Hematopoietic multipotent progenitor cell treated with erythropoietin and hydrocortisone succinate and interleukin-3 and kit ligand, for 15 days (in vitro differentiated cells): ENCODE results near the gene TOX2.

Experiments
- DNase-seq: peaks from one replicate; pipeline ENCODE4 v3.0.0-alpha.2; 2015; ENCODE audit warnings: low spot score

Gene TOX2

DNA sequence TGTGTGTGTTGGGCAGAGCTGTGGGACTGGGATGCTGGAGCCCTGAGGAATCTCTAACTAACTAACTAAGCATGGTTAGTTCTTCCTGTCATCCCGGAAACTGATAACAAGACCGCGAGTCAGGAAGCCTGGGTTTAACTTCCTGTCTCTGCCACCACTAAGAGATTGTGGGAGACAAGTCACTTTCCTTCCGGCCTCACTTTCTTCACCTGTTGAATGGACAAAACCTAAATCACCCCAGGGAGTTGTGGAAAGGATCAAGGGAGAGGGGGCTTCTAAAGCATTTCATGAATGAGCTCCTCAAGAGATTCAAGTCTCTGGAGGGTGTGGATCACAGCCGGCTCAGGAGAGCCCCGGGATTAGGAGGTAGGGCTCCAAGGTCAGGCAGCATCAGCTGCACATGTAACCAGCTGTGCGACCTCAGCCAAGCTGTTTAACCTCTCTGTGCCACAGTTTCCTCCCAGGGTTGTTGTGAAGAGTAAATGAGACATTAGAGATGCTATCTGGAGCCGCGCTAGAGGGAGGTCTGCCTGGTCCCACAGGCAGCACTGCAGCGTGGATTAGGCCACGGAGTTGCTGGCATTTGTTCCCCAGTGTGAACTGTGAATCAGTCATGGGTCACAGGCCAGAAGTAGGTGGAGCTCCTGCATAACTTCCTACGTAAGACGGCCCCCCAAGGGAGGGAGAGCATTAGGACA, 105.1 kb downstream of the TOX2 start:
- DNase-seq = no peak

DNA sequence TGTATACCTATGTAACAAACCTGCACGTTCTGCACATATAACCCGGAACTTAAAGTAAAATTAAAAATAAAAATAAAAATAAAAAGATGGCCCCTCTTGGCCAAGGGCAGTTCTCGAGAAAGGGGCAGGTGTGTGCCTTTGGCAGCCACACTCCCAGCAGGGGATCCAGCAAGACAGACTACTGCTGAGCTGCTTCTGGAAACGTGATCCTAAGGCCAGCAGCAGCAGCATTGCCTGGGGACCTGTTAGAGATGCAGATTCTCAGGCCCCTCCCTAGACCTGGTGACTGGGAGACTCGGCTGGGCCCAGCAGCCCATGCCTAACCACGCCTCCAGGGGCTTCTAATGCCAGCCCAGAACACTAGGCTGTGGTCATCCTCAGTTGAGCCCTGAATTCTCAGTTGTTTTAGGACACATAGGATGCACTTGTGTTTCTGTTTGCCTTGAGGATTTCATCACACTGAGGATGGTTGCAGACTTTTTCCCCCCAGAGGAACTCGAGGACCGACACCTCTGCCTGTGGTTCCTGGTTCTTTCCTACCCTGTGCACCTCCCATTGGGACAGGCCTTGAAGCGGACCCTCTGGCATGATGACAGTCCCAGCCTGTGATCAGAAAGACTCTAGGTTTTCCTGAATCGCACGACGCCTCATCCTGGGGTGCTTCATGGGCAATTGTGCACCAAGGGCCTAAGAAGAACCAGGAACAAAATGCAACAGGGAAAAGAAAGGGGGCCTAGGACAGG, 105.9 kb downstream of the TOX2 start:
- DNase-seq = no peak

DNA sequence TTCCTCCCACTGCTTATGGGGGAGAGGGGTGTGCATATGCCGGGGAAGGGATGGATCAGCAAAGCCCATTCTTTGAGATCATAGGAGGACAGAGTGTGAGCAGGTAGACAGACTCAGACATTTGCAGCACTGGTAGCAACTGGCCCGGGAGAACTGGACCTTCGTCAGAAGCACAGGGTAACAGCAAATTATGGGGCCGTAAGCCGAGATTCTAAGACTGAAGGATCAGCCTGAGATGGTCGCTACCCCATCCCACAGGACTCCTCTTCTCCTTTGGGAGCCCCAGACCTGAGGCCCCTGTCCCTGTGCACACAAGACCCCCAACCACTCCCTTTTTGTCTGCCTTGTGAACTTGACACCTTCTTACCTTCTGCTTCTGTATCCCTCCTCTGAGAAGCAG, 106.5 kb downstream of the TOX2 start:
- DNase-seq = no peak

DNA sequence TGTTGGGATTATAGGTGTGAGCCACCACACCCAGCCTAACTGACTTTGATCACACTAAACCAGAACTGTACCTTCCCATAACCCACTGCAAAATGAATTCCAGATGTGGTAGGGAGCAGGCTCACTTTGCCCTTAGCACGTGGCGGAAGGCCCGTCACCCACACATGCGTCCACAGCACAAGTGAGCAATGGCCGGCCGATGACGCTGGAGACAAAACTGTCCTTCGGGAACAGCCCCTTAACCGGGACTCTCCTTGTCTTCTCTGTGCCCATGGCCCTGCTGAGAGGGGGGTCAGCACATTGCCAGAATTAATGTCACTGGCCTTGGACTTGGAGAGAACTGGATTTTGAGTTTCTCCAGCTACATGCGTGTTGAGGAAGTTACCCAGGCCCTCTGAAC, 107.2 kb downstream of the TOX2 start:
- no peak for DNase-seq

GRCh38 chr20:44022464-44022863, 107.8 kb downstream of the TOX2 start:
- DNase-seq = no peak

DNA sequence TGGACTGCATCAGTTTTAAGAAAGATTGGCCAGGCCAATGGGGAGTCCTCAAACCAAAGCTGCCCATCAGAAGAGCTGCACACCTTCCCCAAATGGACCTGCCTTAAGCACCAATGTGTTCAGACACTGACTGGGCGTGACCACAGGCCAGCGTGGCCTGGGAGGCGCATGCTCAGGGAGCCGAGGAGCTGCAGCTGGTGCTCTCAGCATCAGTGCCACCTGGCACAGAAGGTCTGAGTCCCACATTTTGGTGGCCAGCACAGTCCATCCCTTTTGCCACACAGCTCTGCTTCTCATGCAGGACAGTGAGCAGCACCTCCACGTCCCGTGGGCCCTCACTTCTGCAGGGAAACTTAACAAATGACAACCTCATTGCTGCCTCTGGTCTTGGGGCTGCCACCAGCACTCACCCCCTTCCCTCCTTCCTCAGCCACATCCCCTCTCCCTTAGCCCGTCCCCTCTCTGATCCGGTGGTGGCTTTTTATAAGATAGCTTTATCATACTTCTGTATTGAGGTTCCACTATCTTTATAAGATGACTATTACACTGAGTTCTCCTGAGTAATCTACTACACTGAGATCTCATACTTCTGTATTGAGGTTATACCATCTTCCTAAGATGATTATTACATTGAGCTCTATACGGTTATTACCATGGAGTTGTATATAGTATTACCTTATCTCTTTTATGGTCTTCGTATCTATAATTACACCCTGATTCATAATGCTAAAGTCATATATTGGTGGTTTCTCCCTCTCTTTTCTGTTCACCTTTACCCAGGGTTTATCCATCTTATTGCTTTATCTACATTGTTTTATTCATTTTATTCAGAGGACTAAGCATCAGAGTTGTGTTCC, 109.1 kb downstream of the TOX2 start:
- DNase-seq = no peak

- no peak for DNase-seq
These were observed 110.3 kb downstream of the TOX2 start for GRCh38 chr20:44024820-44025580.

DNA sequence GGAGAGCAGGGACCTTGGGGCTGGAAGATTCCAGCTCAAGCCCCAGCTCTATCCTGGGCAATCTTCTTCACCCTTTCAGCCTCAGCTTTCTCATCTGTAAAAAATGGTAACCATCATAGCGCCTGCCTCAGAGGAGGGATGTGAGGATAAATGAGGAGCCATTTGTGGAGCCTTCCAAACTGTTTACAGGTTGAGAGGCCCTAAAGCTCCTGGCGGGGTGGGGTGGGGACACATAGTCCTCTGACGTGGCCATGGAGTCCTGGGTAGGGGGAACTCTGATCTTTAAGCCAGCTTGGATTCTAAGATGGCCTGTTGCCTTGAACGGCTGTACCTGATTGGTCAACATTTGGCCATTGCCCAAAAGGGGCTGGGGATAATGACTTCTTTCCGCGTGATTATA, 111.1 kb downstream of the TOX2 start:
- DNase-seq = no peak

DNA sequence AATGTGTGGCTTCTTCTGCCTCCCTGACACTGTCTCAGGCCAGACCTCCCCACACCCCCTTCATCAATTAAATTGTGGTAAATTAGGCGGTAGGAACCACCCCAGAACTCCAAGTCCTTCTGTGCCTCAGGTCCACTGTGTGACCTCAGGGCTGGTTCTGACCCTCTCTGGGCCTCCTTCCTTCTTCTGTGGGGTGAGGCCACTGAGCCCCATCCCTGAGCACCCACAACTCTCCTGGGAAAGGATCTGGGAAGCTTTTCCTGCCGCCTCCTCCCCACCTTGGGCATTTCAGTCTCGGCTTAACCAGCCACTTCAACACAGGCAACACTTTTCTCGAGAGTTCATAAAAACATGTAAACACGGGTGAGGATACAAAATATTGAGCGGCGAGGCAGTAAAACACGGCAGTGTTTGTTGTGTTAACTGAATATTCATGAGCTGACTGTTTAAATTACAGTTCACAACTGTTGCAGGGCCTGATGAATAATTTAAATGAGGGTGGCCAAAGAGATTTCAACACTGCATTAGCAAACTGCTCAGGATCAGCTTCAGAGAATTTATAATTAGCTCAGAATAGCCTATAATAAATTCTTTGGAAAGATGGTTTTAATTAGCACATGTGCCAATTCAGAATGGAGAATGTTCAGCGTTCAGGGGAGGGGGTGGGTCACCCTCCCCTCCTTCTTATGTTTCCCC, 112.1 kb downstream of the TOX2 start:
- DNase-seq = no peak

DNA sequence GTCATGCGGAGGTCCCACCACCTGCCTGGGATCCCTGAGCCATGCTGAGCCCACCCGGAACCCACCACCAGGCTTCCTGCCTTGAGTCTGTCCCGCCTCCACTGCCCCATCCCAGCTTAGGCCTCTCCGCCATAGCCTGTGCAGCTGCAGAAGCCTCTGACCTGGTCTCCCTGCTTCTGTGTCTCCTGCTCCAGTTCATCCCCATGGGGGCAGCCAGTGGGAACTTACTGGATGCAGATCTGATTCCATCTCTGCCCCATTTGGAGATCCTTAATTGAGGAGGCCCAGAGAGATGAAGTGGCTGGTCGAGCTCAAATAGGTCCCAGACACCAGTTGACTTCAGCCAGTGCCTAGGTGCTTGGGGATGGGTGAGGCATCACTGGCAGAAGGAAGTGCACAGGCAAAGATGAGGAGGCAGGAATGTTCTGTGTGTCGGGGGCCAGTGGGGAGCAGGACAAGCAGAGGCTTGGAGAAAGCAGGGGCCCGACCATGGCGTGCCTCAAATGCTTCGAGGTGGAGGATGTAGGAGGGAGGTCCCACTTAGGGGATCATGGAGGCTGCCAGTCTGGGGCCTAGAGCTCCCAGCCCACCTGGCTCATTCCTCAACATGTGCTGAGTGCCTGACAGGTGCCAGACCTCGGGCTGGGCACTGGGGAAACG, 112.8 kb downstream of the TOX2 start:
- DNase-seq = no peak

DNA sequence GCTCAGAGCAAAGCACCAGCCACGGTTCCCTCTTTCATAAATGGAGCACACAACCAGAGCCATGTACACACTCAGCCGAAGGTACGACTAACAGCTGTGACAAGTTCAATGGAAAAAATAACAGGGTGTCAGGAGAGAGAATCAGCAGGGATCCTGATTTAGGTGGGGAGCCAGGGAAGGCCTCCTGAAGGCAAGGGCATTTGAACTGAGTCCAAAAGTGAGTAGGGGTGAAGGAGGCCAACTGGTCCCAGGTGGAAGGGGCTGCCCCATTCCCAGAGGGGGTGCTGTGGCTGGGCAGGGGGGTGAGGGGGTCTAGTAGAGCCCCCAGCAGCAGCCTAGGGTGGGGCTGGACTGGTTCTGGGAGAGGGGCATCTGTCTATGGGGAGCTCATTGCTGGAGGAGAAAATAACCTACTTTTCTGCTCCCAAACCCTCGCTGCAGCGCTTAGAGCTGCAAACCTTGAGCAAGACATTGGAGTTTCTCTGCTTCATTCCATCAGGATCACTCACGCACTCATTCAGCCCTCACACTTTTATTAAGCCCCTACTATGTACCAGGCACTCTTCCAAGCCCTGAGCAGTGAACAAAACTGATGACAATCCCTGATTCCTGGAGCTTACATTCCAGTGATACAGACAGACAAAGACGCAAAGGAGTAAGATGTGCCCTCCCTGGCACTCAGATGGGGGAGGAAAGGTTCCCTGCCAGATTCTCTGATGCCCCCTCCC, 113.5 kb downstream of the TOX2 start:
- no peak for DNase-seq

DNA sequence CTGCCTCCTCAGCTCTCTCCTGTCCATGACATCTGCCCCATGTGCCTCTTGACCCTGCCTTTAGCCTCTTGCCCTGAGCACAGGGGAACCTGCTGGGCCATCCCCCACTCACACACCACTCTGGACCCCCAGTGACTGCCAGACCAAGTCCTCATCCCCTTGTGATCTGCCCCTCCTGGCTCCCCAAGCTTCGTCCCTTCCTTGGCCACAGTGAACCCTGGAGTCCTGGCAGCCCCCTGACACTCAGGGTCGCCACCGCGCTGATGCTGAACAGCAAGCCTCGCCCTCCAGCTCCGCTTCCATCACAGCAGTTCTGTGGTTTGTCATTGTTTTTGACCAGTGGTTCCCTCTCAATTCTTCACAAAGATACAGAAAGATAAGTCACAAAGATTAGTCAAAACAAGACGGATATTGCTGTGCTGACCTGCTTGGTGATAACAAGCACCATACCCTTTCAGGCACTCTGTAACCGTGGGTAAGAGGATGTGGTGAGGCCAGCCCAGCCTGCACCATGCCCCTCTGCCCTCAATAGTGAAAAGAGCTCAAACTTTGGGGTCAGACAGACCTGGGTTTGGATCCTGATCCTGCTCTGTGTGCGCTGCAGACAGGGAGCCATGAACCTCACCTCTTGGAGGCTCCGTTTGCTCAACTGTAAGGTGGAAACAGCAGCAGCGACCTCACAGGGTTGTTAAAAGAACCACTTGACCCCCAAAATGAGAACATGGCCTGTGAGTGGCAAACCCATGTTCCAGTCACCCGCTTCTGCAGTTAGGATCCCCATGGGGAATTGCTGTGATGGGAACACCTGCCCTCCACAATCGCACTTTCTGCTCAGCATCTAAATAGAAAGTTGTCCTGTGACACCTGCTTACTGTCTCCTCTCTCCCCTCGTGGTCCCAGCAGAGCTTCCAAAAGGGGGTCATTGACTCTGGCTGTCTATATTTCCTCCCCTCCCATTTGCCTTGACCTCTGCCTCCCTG, 114.5 kb downstream of the TOX2 start:
- no peak for DNase-seq

DNA sequence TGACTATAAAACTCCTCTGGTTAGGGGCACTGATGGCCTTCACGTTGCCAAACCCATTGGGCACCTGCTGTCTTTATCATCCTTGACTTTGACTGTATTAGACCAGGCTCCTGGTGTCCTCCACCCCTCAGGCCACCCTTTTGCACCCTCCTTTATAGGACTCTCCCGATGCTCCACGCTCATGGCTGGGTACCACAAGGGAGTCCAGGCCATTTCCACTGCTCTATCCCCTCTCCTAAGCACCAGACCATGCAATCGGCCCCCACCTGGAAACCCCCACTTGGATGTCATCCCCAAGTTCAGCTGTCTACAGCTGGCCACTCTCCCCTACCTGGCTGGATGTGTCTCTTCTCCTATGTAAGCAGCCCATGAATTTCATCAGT, 115.2 kb downstream of the TOX2 start:
- DNase-seq = no peak

- no peak for DNase-seq
These were observed 115.7 kb downstream of the TOX2 start for GRCh38 chr20:44030394-44030793.

DNA sequence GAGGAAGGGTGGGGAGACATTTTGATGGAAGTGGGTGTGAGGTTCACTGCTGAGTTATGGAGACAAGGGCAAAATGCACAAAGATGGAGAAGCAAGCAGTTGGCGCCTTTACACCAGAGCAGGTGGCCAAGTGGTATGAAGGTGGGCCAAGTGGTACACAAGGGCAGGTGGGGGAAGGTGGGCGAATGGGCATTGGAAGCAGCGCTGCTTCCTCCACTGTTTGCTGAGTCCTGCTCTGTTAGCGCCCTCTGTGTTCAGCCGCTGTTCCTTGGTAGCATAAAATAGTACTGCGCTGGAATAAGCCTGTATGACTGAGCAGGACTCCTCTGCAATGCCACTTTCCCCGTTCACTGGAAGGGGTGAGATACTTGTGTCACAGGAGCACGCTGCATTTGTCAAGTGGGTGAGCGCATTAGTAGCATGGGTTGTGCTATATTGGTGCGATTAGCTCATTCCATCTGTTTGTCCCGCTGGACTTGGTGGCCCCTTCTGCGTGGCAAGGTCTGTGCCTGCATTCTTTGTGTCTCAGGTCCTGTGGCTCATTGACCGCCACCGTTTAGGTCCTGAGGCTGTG, 116.4 kb downstream of the TOX2 start:
- DNase-seq = no peak

- no peak for DNase-seq
These were observed 117.3 kb downstream of the TOX2 start for GRCh38 chr20:44031781-44032582.

DNA sequence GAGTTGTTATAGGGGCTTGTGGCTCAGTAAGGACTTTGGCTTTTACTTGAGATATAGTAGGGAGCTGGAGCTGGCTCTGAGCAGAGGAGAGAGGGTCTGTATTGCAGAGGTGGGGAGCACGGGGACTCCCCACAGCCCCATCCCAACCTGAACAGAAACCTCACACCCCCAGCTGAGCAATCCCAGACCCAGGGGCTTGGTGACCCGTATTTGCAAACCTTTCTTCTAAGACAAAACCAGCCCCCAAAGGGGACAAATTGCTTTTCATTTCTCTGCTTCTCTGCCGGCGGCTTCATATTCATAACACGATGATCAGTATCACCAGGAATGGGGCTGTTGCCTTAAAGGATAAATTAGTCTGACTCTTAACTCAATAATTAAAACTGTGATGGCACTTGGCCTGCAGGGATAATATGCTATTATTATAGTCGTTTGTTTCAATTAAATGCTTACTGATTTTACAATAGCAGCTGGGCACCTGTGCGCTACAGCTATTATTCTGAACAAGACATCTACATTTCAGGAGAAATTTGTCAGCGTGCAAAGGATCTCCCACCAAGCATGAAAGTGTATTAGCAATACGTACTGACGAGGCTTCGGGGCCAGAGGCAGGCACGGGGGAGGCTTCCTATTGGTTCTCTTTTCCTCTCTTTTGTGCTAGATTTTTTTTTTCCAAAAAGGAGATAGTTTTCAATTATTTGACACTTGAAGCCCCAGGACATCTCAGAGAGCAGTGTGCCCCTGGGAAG, 118.1 kb downstream of the TOX2 start:
- DNase-seq = no peak
